GM18868 (cell line): ENCODE measurements around the gene AKAP6.

Source experiments
- ATAC-seq: cut with Tn5 transposase; IDR thresholded peaks from one replicate; pipeline ENCODE4 v1.9.1; 2021; ENCODE audit warnings: mild to moderate bottlenecking, moderate library complexity; ENCODE audit not compliant: unreplicated experiment

The AKAP6 gene

GRCh38 chr14:32865827-32866376 lies 536.8 kb downstream of the AKAP6 start:
- no peak for ATAC-seq

GRCh38 chr14:32883188-32883587 lies 554.1 kb downstream of the AKAP6 start:
- ATAC-seq: no peak
